HEK293T (cell line): ENCODE results near the gene CEBPB.

Source experiments
- ARNT ChIP-seq: fragments of 450-650 bp; IDR thresholded peaks from 2 replicates; pipeline ENCODE4 v1.6.1; 2017; ENCODE audit warnings: mild to moderate bottlenecking
- BHLHE40 ChIP-seq: fragments of 450-650 bp; IDR thresholded peaks from 2 replicates; pipeline ENCODE4 v1.6.1; 2016; ENCODE audit warnings: mild to moderate bottlenecking, moderate library complexity, borderline replicate concordance
- CTBP1 ChIP-seq: fragments of 450-650 bp; IDR thresholded peaks from 2 replicates; pipeline ENCODE4 v1.6.1; 2016; ENCODE audit warnings: borderline replicate concordance
- ELF4 ChIP-seq: fragments of 450-650 bp; IDR thresholded peaks from 2 replicates; pipeline ENCODE4 v1.6.1; 2017; ENCODE audit warnings: antibody characterized with exemption
- FOXK2 ChIP-seq: fragments of 450-650 bp; IDR thresholded peaks from 2 replicates; pipeline ENCODE4 v1.6.1; 2016; ENCODE audit warnings: mild to moderate bottlenecking
- L3MBTL2 ChIP-seq: fragments of 450-650 bp; conservative IDR thresholded peaks from 2 replicates; pipeline ENCODE4 v1.6.1; 2016; ENCODE audit warnings: mild to moderate bottlenecking
- PKNOX1 ChIP-seq: fragments of 450-650 bp; IDR thresholded peaks from 2 replicates; pipeline ENCODE4 v1.6.1; 2016
- SP1 ChIP-seq: fragments of 450-650 bp; IDR thresholded peaks from 2 replicates; pipeline ENCODE4 v1.6.1; 2017
- SUZ12 ChIP-seq: fragments of 450-650 bp; IDR thresholded peaks from 2 replicates; pipeline ENCODE4 v1.6.1; 2016; ENCODE audit warnings: mild to moderate bottlenecking
- ZNF384 ChIP-seq: fragments of 450-650 bp; IDR thresholded peaks from 2 replicates; pipeline ENCODE4 v1.6.1; 2016

DNA sequence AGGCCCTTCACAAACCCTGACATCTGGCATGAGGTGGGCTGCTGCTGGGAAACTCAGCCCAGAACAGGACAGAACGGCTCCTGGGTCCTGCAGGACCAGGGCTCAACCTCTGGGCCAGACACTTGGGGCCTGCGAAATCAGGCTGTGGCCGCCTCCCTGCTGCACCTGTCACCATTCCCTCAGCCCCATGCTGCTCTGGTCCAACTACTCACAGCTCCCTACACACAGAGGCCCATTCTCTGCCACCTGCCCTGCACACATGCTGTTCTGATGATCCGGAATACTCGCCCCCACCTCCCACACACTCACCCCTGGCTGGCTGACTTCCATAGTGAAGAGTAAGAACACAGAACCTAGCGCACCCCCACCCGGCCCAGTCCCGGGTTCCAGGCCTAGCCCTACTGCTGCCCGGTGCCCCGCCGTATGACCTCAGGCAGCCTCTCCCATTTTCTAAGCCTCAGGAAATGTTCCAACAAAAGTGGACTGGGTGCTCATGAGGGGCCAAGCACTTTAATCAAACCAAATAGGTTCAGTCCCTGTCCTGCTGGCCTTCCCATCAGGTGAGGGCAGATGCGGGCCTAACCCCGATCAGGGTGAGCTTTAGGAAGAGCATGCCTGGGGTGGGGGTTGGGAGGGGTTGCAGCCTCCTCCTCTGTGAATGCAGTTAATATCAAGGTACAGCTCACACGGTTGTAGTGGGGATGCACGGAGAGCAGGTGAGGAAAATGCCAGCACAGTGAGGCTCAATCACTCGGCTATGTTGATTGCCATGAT, 41.0 kb upstream of the CEBPB start:
- TF ChIP-seq L3MBTL2 (no peak), FOXK2 (no peak), ARNT (no peak), BHLHE40 (no peak), SP1 (no peak), ELF4 (no peak), CTBP1 (no peak), PKNOX1 (no peak), ZNF384 (no peak), SUZ12 (no peak)
